ENCODE data around the gene MAP3K7.

Gene MAP3K7

DNA sequence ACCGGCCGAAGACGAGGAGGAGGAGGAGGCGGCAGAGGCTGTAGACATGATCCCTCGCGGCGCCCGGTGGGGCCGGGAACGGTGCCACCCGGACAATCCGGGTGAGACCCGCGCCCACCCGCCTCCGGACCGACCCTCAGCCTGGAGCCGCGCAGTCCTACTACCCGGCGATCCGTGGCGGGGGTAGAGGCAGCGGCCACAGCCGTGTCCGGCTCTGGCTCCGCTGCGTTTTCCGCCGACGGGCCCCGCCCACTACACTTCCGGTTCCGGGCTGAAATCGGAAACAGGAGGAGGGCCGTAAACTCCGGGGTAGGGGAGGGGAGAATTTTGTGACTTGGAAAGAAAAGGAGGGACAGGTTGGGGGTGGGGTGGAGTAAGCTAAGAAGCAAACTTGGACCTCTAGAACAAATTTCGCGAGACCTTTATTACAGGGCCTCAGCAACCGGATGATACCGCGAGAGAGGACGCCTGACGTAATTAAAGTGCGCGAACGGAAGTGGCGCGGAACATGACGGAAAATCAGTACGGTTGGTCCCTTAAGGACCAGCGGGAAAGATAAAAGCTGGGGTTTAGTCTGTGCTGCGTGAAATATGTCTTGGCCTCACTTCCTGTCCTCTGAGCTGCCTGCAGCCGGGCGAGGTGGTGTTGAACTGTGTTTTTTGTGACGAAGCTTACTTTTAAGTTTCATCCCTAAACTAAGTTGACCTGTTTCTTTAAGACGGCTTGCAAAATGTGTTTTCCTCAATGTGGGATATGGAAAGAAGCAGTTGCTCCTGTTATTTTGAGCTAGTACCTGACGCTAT lies at the start of gene MAP3K7:
MAP3K7 (minus strand) TSS at position 237 of the 803 bp plus-strand sequence; CDS start at position 48, 189 bp downstream.
- peak; percentile 89 for DNase-seq

DNA sequence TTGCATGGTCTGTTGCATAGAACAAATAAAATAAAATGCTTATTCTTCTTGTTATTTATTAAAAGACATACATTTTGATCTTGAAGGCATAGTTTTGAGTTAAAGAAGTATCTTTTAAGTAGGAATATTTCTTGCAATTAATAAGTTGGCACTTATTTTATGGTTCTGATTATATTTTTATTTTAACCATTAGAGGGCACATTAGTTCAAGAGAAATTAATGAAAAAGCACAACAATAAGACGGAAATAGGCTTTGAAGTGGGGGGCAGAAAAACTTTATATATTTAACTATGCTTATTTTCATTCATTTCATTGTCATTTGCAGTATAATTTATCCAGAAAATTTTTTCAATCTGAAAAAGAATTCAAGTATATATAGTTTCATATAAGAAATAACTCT lies 44.2 kb upstream of the MAP3K7 start:
- no peak for DNase-seq

DNA sequence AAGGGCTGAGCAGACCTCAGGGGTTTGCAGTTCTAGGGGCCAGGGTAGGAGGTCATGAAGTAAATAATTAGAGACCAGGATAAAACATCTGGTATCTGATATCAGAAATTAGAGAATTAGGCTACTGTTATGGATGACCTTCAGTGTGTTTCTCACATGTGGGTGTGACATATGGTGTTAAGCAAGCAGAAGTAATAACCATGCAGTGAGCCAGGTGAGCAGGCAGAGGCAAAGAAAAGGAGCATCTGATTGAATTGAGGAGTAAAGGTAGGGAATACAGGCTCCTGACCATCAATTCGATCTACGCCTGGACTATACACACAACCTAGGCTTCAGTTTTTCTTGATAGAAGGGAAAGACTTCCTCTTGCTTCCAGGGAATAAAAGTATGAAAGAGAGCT lies 34.7 kb upstream of the MAP3K7 start:
- DNase-seq, result no peak

DNA sequence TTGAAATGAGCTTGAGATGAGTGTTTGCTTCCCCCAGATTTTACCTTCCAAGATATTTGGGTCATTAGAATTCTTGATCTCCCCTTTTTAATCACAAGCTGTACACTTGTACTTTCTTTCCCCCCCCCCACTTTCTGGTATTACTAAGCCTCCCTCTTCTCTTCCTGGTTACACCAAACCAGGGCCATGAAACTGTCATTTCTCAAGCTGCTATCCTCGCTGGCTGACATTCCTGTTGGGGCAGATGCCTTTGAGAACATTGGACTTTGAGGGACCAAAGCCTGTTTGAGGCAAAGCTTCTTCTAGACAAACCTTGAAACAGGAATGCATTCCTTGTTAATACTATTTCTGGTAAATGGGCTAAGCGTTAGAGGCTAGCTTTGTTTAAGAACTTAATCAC lies 32.3 kb upstream of the MAP3K7 start:
- no peak for DNase-seq

DNA sequence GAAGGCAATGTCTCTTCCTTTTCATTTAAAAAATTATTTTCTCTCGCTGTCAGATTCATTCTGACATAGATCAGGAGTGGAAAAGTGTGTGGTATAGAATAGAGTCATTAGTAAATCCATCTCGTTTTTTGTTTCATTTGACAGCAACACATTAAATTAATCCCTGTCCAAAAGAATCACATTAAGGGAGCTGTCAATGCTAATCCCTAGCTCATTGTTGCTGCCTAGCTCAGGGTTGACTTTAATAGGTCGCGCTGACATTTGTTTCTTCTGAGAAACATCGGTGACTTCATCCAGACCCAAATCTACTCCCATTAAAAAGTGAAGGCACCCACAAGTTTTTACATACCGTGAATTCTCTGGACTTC lies 25.4 kb upstream of the MAP3K7 start:
- DNase-seq, result no peak

DNA sequence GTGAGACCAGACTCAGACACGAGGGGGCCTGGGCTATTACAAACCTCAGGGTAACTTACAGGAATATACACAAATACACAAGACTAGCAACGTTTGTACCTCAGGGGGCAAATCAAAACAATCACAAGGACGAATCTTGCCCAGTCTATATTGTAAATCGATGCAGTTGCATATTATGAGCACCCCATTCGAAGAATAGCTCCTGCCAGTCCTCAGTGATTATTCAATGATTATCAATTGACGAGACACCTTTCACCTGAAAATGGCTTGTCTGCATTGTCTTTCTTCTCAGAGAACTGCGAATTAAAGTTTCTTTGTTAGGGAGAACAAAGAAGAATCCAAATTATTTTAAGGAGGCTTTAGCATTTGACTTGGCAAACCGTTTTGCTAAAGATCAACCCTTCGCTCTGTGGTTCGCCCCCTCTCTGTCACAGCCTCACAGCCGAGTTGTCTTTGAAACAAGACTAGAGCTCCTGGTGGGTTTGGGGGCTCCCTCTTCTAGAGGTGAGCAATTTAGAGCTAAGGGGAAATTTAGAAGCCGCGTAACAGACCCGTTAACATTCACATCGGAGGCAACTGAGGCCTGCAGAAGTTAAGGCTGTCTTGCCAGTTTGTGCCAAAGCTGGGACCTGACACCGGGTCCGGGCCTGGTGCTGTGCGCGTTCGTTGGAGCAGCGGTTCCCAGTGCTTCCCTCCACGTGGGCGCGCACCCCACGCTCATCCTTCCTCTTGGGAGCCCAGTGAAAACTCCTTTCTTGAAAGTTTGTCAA lies 24.9 kb upstream of the MAP3K7 start:
- DNase-seq, result no peak

DNA sequence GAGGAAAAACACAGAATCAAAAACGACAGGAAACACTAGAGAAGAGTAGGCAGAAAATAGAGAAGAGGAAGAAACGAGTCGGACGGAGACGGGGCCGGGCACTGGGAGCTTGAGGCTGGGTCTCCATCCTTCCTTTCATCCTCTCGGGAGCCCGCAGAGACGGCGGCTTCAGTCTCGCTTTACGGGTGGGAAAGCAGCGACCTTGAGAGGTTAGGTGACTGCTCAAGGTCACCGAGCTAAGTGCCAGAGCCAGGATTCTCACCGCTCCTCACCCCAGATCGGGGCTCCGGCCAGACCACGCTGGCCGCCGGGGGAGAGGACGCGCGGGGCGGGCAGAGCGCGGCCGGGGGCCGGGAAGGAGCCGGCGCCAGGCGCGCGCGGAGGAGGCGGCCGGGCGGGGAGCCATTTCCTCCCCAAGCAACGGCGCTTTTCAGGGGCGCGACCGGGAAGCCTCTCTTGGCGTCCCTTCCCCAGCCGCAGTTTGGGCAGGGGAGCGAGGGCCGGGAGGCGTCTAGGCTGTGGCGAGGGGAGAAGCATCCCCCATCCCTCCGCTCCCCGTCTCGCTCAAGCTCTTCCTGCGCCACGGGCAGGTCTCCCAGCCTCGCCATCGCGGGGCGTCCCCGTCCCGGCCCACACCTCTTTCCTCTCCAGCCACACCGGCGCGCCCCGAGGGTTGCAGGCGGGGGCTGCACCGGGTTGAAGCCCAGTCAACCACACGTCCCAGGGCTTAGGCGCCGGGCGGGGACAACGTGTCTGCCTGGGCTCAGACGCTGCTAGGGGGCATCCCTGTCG lies 24.1 kb upstream of the MAP3K7 start:
- peak; percentile 7 for DNase-seq

DNA sequence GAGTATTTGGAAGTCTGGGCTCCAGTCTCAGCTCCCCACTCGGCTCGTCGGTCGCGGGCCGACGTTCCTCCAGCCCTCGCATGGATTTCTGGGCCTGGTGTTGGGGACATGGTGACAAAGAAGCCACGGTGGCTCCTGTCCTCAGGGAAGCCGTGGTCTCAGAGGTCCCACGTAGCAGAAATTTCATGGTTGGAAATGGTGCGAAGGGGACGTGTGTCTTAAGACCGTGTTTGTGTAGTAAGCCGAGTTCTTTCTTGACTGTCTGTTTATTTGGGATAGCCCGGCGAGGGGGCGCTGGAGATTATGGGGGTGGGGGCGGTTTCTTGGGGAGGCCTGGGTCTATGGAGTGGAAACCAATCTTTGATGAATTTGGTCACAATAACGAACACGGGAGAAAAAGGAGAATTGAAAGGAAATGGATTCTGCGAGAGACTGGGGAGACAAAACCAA lies 23.5 kb upstream of the MAP3K7 start:
- no peak for DNase-seq

DNA sequence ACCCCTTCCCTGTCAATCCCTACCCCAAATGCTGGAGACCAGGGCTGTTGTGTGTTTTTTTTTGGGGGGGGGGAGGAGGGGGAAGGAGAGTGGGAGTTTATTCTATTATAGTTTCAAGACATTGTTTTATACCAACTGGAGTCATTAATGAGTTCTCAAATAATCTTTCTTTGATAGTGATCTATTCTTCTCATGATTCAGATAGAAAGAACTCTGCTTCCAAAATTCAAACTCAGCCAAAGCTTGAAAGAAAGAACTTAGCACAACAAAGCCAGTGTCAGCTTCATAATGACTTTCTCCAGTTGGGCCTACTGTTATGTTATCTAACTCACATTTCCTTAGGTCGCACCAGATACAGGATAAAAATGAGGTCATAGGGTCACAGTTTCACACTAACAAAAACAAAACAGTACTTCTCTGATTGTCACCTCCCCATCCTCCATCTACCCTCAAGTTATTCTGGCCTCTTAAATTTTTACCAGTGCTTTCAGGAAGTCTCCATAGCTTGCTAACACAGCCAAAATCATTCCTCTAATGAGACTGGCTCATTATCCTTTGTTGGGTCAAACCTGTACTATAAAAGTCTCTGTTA lies 19.0 kb upstream of the MAP3K7 start:
- DNase-seq, result no peak

DNA sequence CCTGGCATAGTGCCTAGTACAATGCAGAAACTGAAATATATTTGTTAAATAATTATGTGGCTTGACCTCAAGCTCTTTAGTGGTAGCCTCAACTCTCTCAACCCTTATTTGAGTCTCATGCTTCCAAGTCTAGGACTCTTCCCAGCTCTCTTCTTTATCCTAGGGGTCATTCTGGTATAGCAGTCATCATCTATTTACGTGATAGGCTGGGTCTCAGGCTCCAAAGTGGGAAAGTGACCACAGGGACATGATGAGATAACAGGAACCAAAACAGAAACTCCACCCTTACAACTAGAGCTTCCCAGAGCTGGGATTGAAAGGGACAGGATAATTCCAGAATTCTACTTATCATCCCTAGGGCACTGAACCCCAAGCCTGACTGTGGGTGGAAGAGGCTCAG lies 17.7 kb upstream of the MAP3K7 start:
- no peak for DNase-seq

DNA sequence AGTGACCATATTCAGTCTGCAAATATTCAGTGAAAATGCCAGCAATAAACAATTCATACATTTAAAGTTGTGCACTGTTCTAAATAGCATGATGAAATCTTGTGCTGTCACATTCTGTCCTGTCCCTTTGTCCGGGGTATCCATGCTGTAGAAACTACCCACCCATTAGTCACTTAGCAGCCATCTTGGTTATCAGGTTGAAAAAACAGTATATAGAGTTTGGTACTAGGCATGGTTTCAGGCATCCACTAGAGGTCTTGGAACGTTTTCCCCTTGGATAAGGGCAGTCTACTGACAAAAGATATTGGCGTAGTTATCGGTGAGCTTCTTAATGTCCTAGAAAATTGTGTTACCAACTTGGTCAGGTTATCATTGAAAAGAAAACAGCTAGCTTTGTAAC lies 12.3 kb upstream of the MAP3K7 start:
- no peak for DNase-seq

DNA sequence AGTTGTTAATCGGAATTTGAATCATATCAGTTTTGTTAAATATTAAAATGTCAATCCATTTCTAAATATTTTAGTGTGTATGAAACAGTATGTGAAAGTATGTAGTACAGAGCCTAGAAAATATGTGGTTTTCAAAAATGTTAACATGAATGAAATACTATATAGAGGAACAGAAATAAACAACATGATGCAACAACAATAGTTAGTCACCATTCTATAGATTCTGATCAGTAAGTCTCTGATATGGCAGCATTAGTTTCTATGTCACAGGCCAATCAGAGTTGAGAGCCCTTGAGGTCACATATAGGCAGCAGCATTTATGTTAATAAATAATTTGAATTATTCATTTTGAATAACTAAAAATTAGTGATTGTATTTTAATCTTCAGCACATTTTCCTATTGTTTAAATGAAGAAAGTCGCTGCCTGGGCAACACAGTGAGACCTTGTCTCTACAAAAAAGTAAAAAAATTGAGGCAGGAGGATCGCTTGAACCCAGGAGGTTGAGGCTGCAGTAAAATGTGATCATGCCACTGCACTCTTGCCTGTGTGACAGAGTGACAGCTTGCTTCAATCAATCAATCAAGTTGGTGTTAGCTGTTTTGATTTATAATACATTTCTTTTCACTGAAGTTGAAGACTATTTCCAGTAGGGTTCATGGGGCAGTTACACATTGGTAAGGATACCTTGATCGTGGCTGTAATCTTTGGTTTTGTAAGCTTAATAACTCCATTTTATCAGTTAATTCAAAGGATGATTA lies 11.5 kb upstream of the MAP3K7 start:
- DNase-seq, result no peak

DNA sequence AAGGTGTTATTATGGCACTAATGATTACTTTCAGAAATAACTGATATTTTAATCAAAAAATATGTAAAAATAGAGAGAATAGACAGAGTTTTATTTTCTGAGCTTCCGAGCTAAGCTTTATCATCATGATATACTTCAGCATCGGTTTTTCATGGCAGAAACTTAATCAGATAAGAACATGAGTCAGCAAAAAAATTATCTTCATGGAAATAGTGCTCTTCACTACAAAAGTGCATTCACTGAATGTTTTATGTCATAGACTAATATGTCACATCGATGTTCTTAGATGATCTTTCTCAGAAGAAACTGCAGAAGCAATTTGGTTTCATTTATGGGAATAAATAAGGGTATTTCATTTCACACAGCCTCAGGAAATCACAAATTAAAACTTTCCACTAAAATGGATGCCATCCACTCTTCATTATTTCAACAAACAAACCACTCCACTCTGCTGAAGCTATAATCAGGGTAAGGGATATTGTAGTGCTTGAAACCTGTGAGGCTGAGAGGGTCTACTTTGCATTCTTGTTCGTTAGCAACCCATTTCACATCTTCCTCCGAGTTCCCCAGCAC lies 10.2 kb upstream of the MAP3K7 start:
- no peak for DNase-seq

DNA sequence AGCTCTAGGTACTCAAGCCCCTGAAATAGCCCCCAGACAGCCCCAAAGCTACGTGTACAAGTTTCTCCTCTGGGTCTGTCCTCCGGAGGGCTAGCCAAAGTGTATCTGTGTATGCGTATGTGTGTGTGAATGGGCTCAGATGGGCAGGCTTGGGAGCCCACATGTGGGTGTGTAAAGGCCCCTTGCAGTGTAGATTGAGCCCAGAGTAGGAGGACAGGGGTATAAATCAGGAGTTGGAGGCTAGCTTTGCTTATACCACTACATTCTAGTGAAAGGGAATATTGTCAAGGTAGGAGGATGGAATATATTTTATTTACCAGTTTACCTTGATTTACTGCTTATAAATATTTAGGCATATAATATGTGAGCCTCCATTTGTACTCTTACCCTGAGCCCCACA lies 9.0 kb upstream of the MAP3K7 start:
- DNase-seq, result no peak

DNA sequence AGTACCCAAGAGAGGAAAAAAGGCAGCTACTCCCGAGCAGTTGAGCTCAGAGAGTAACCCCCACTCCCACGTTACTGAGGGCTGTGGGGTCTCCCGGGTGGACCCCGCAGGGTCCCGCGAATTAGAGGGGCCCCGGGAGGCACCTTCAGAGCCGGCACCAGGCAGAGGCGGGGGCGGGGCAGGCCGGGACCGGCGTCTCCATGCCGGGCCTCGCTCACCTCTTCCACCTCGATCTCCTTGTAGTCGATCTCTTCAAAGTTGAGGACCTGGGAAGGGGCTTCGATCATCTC lies 381 bp downstream of the MAP3K7 start:
- DNase-seq, result no peak

DNA sequence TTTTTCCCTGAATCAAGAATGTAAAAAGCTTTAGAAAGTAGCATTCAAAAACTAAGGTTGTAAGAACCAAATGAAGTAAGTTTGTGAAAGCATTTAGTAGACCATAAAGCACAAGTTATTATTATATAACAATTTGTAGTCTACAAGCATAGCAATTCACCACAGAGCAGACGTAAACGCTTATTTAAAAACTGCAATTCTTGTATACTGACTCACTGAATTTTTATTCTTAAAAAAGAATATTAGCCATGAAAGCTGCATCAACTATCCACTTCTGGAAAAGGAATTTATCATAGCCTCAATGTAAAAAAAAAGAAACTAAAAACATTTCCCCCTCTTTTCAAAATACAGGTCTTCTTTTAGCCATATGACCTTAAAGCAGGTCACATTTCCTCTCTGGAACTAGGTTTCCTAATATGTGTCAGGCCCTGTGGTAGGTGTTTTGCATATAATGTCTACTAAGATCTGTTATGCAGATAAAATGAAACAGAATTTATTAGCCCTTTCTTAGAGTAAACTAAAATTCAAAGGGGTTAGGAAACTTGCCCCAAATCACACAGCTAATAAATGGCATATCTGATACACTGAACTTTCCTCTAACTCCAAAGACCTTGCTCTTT lies 2.1 kb downstream of the MAP3K7 start:
- no peak for DNase-seq

DNA sequence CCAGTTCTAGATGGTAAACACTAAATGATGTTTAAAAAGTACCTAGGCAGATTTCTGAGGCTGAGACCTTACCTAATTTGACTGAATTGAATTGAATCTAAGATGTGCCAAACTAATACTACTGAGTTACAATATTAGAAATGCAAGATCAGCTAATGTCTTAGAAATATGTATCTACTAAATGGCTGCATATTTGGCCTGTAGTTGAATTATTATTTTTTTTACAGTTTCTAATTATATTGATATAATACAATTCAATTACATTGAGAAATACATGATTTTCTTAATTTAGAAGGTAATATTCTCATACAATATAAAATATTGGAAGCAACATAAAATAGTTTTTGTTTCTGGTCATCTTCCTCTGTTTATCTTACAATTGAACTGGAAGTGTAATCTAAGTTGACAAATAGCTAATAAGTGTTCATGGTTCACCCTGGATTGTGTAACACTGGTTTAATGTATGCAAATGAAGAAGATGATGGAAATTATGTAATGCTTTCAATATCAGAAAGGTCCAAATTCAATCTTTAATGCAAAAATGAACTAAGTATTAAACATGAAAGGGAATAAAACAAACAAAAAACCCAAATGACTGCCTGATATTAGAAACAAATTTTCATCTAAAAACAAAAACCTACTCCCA lies 2.9 kb downstream of the MAP3K7 start:
- no peak for DNase-seq

DNA sequence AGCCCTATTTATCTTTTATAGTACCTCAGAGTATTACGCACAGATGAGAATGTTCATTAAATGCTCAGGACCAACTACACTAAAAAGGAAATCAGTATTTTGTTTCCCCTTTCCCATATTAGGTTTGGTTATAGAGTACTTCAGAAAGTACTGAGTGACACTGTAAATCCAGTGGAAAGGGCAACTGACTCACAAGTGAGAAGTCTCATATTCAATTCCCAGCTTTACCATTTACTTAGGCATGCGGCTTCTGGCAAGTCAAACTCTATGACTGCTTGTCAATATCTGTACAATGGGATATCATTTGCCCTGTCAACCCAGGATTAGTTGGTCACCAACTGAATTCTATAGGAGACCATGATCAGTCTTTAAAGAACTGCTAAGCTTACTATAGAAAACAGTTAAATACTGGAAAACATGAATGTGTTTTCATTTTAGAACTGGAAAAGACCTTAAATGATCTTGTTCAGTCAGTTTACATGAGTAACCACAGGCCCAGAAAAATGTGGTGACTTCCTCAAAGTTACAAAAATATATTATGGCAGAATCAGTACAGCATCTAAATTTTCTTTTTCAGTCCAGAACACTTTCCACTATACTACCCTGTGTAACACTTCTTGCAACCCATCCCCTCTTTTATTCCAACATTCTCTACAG lies 3.6 kb downstream of the MAP3K7 start:
- no peak for DNase-seq

DNA sequence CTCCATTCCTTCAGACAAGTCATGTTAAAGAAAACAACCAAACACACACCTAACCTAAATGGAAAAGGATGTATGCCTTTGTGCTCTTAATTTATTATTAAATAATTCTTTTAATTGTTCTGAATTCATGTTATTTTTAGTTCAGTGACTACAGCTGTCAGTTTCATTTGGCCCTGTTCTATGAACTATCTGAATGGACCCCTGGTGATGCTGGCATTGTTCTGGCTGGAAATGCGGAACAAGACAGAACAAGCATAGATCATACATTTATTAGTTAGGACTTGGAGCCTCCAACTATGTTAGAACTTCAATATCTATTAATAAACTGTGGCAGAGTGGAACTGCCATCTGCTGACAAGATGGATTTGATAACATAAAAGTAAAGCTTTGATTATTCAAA lies 5.7 kb downstream of the MAP3K7 start:
- no peak for DNase-seq

DNA sequence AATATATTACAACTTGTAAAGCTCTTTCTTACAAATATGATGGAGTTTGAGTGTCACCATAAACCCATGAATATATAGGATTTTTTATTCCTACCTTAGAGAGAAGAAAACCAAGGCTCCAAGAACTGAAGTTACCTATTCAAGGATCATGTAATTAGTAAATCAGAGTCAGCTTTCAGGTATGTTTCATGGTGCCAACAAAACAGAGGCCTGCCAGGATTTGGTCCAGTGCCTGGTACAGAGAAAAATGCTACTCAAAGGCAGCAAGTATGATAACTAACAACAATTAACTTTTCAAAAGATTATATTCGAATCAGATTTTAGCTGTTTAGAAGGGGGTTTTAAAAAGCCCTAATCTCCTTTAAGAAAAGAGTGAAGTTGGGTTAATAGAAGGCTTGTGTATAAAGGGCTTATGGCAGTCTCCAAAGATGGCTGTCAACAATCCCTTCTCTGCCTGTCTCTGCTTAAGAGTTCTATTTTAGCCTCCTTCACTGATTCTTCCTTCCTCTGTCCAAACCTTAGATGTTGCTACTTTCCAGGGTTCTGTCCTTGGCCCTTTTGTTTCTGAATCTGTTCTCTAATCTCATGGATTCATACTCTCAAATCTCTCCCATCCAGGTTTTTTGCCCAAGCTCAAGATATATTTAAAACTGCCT lies 7.8 kb downstream of the MAP3K7 start:
- DNase-seq, result no peak
